Measurements from ENCODE around the gene DIAPH3.

DIAPH3 gene

GRCh38 chr13:60114499-60115028 lies 49.2 kb downstream of the DIAPH3 start:
- no peak for DNase-seq (ENCODE audit: extremely low read depth, low read depth)
- no peak for TF ChIP-seq CTCF (IDR thresholded peaks at IDR 0.05; ENCODE audit: low read depth, low read length)

- DNase-seq (ENCODE audit: extremely low read depth, low read depth) = no peak
- no peak for TF ChIP-seq CTCF (IDR thresholded peaks at IDR 0.05; ENCODE audit: low read depth, low read length)
These were observed 51.0 kb downstream of the DIAPH3 start for GRCh38 chr13:60112771-60113170.

GRCh38 chr13:60111691-60112090 lies 52.0 kb downstream of the DIAPH3 start:
- no peak for TF ChIP-seq CTCF (IDR thresholded peaks at IDR 0.05; ENCODE audit: low read depth, low read length)
- DNase-seq (ENCODE audit: extremely low read depth, low read depth) = no peak

- TF ChIP-seq CTCF (IDR thresholded peaks at IDR 0.05; ENCODE audit: low read depth, low read length) = no peak
- no peak for DNase-seq (ENCODE audit: extremely low read depth, low read depth)
These were observed 54.4 kb downstream of the DIAPH3 start for GRCh38 chr13:60109285-60109684.

- TF ChIP-seq CTCF (IDR thresholded peaks at IDR 0.05; ENCODE audit: low read depth, low read length) = no peak
- DNase-seq (ENCODE audit: extremely low read depth, low read depth) = no peak
These were observed 55.1 kb downstream of the DIAPH3 start for GRCh38 chr13:60108589-60108988.

- no peak for DNase-seq (ENCODE audit: extremely low read depth, low read depth)
- no peak for TF ChIP-seq CTCF (IDR thresholded peaks at IDR 0.05; ENCODE audit: low read depth, low read length)
These were observed 63.9 kb downstream of the DIAPH3 start for GRCh38 chr13:60099631-60100420.

- DNase-seq (ENCODE audit: extremely low read depth, low read depth) = no peak
- no peak for TF ChIP-seq CTCF (IDR thresholded peaks at IDR 0.05; ENCODE audit: low read depth, low read length)
These were observed 68.4 kb downstream of the DIAPH3 start for GRCh38 chr13:60095300-60095699.

Measured in AG09319 (cell line).